Panc1 (cell line): ENCODE results near the gene PBXIP1.

Source experiments
- POLR2AphosphoS5 ChIP-seq: IDR thresholded peaks from 2 replicates; pipeline ENCODE4 v1.6.1; 2012; ENCODE audit warnings: mild to moderate bottlenecking, low read depth, low read length, moderate library complexity
- SIN3A ChIP-seq: IDR thresholded peaks from 2 replicates; pipeline ENCODE4 v1.6.1; 2012; ENCODE audit warnings: low read depth, mild to moderate bottlenecking, low read length, moderate library complexity, borderline replicate concordance; ENCODE audit not compliant: insufficient read depth
- TCF7L2 ChIP-seq: IDR thresholded peaks from 2 replicates; pipeline ENCODE4 v1.6.1; 2011; ENCODE audit warnings: mild to moderate bottlenecking, low read depth, low read length, inconsistent platforms
- TF ChIP-seq, protein P1 (sequence below): fragments of 450-650 bp; IDR thresholded peaks from 2 replicates; pipeline ENCODE4 v1.5.1; 2017; ENCODE audit warnings: mild to moderate bottlenecking
- TF ChIP-seq, protein P2 (sequence below), 2 experiments: IDR thresholded peaks; 2 replicates each; pipeline ENCODE4 v1.6.1; 2011 to 2012; ENCODE audit warnings: low read depth in 2 of 2, control low read depth in 1 of 2, low read length in 1 of 2, mild to moderate bottlenecking in 1 of 2, moderate library complexity in 1 of 2; ENCODE audit not compliant: insufficient read depth in 1 of 2

DNA sequence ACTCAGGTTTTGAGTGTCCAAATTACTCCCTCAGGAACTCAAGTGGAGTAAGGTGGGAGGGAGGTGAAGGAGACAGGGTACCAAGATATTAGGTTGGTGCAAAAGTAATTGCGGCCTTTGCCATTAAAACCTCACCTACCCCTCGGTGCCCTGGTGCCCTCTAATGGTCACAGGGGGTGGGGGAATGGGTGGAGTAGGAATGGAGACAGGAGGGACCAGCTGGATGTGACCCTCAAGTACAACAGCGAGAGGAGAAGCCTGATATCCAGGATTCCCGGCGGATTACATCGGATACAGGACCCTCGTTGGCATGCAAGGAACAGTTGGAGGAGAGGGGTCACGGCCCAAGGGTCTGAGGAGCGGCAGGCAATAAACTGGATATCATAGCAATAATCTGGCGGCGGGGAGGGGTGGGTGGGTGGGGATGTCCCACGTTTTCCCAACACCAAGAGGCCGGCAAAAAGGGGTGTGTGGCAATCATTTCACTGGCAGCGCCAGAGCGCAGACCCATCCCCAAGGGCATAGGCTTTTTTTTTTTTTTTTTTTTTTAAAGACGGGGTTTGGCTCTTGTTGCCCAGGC, 42.4 kb upstream of the PBXIP1 start:
- TF ChIP-seq, protein P1, sequence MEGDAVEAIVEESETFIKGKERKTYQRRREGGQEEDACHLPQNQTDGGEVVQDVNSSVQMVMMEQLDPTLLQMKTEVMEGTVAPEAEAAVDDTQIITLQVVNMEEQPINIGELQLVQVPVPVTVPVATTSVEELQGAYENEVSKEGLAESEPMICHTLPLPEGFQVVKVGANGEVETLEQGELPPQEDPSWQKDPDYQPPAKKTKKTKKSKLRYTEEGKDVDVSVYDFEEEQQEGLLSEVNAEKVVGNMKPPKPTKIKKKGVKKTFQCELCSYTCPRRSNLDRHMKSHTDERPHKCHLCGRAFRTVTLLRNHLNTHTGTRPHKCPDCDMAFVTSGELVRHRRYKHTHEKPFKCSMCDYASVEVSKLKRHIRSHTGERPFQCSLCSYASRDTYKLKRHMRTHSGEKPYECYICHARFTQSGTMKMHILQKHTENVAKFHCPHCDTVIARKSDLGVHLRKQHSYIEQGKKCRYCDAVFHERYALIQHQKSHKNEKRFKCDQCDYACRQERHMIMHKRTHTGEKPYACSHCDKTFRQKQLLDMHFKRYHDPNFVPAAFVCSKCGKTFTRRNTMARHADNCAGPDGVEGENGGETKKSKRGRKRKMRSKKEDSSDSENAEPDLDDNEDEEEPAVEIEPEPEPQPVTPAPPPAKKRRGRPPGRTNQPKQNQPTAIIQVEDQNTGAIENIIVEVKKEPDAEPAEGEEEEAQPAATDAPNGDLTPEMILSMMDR: peak; percentile 9; the same call in 1 of the 2 replicates
- TF ChIP-seq POLR2AphosphoS5: no peak
- TF ChIP-seq, protein P2, sequence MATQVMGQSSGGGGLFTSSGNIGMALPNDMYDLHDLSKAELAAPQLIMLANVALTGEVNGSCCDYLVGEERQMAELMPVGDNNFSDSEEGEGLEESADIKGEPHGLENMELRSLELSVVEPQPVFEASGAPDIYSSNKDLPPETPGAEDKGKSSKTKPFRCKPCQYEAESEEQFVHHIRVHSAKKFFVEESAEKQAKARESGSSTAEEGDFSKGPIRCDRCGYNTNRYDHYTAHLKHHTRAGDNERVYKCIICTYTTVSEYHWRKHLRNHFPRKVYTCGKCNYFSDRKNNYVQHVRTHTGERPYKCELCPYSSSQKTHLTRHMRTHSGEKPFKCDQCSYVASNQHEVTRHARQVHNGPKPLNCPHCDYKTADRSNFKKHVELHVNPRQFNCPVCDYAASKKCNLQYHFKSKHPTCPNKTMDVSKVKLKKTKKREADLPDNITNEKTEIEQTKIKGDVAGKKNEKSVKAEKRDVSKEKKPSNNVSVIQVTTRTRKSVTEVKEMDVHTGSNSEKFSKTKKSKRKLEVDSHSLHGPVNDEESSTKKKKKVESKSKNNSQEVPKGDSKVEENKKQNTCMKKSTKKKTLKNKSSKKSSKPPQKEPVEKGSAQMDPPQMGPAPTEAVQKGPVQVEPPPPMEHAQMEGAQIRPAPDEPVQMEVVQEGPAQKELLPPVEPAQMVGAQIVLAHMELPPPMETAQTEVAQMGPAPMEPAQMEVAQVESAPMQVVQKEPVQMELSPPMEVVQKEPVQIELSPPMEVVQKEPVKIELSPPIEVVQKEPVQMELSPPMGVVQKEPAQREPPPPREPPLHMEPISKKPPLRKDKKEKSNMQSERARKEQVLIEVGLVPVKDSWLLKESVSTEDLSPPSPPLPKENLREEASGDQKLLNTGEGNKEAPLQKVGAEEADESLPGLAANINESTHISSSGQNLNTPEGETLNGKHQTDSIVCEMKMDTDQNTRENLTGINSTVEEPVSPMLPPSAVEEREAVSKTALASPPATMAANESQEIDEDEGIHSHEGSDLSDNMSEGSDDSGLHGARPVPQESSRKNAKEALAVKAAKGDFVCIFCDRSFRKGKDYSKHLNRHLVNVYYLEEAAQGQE (IDR thresholded peaks at IDR 0.05; ENCODE audit: insufficient read depth in 1 of 2, low read depth in 2 of 2, low read length in 1 of 2): no peak
- TF ChIP-seq SIN3A: no peak
- TF ChIP-seq TCF7L2: no peak
